Lung microvascular endothelial cell (primary cell): ENCODE measurements around the gene GPSM1. TPM values are rescaled to one million over a fixed set of nuclear protein-coding genes. Genes with fewer than 3 reads are reported as not detected.

ENCODE experiments used
- DNase-seq, 2 donors: peaks; one replicate each; pipeline versions ENCODE4 v3.0.0 to v3.0.0-alpha.2; 2010; ENCODE audit warnings: low read depth in 2 of 2
- total RNA-seq: library from RNA; depleted of rRNA; stranded (reverse); fragments of >200 nt; gene quantifications from 2 replicates; pipeline ENCODE4 v1.2.1, GENCODE V29; 2014

Gene GPSM1
- total RNA-seq, 1 donor from 2014 or later, result 30.2 TPM

GRCh38 chr9:136375096-136375495, 47.8 kb downstream of the GPSM1 start:
- DNase-seq, result no peak

GRCh38 chr9:136376457-136376856, 49.1 kb downstream of the GPSM1 start:
- DNase-seq, result no peak

GRCh38 chr9:136377341-136378169, 50.2 kb downstream of the GPSM1 start:
- DNase-seq, result no peak

GRCh38 chr9:136378170-136379002, 51.0 kb downstream of the GPSM1 start:
- no peak for DNase-seq

GRCh38 chr9:136379003-136379287, 51.6 kb downstream of the GPSM1 start:
- DNase-seq, result no peak

GRCh38 chr9:136379401-136379800, 52.1 kb downstream of the GPSM1 start:
- no peak for DNase-seq

- no peak for DNase-seq
Observed at GRCh38 chr9:136379891-136380290, 52.6 kb downstream of the GPSM1 start.

GRCh38 chr9:136380381-136380780, 53.0 kb downstream of the GPSM1 start:
- DNase-seq, result no peak

GRCh38 chr9:136381311-136381710, 54.0 kb downstream of the GPSM1 start:
- no peak for DNase-seq

GRCh38 chr9:136381966-136382513, 54.7 kb downstream of the GPSM1 start:
- no peak for DNase-seq

GRCh38 chr9:136383436-136383835, 56.1 kb downstream of the GPSM1 start:
- DNase-seq, result no peak

GRCh38 chr9:136385015-136385414, 57.7 kb downstream of the GPSM1 start:
- DNase-seq, result no peak

GRCh38 chr9:136386018-136386417, 58.7 kb downstream of the GPSM1 start:
- no peak for DNase-seq

GRCh38 chr9:136387217-136387616, 59.9 kb downstream of the GPSM1 start:
- no peak for DNase-seq

- no peak for DNase-seq
Observed at GRCh38 chr9:136389396-136389795, 62.1 kb downstream of the GPSM1 start.

GRCh38 chr9:136391737-136392537, 64.6 kb downstream of the GPSM1 start:
- DNase-seq, result no peak

- DNase-seq, result no peak
Observed at GRCh38 chr9:136392538-136393449, 65.5 kb downstream of the GPSM1 start.

- DNase-seq, result no peak
Observed at GRCh38 chr9:136393531-136393930, 66.2 kb downstream of the GPSM1 start.

- no peak for DNase-seq
Observed at GRCh38 chr9:136394312-136395019, 67.1 kb downstream of the GPSM1 start.

- DNase-seq, result no peak
Observed at GRCh38 chr9:136395020-136395340, 67.6 kb downstream of the GPSM1 start.
